SU-DHL-6 (cell line): ENCODE results near the gene SYCP2L.

Experiments used
- H2AFZ ChIP-seq: fragments of 200-600 bp; sonication (generic); 2 replicates; pipeline ENCODE4 v1.6.1; 2014; ENCODE audit warnings: low read depth, mild to moderate bottlenecking, moderate library complexity, mixed read lengths, antibody characterized with exemption, low read length; ENCODE audit not compliant: severe bottlenecking
- H3F3A ChIP-seq: fragments of 200-600 bp; shearing (Covaris generic); 2 replicates; pipeline ENCODE4 v1.6.0; 2016; ENCODE audit warnings: antibody characterized with exemption, mild to moderate bottlenecking; ENCODE audit not compliant: insufficient read depth
- H3K27ac ChIP-seq: fragments of 200-600 bp; sonication (generic); 2 replicates; pipeline ENCODE4 v1.5.1; 2016; ENCODE audit warnings: low read depth, mild to moderate bottlenecking, low read length, moderate library complexity, mixed read lengths
- H3K27me3 ChIP-seq: fragments of 200-600 bp; sonication (generic), shearing (Covaris generic); 2 replicates; pipeline ENCODE4 v1.6.0; 2014; ENCODE audit warnings: mild to moderate bottlenecking, low read length
- H3K36me3 ChIP-seq: fragments of 200-600 bp; sonication (generic); 2 replicates; pipeline ENCODE4 v1.6.1; 2014; ENCODE audit warnings: mild to moderate bottlenecking, low read length, mixed read lengths
- H3K4me2 ChIP-seq: fragments of 300-600, 200-600 bp; shearing (Covaris generic), sonication (generic); 2 replicates; pipeline ENCODE4 v1.6.0; 2014; ENCODE audit warnings: low read length, low read depth, mild to moderate bottlenecking; ENCODE audit not compliant: poor library complexity, severe bottlenecking
- H3K4me3 ChIP-seq: fragments of 200-600 bp; sonication (generic); 2 replicates; pipeline ENCODE4 v1.5.1; 2014; ENCODE audit warnings: antibody characterized with exemption, low read length, mild to moderate bottlenecking, mixed read lengths; ENCODE audit not compliant: insufficient read depth, poor library complexity, severe bottlenecking
- H3K79me2 ChIP-seq: fragments of 200-600 bp; sonication (generic); 2 replicates; pipeline ENCODE4 v1.6.1; 2014; ENCODE audit warnings: mild to moderate bottlenecking, low read length, moderate library complexity; ENCODE audit not compliant: insufficient read depth
- H3K9ac ChIP-seq: fragments of 200-600 bp; sonication (generic); 2 replicates; pipeline ENCODE4 v1.7.0; 2014; ENCODE audit warnings: mild to moderate bottlenecking, low read length
- H3K9me2 ChIP-seq: fragments of 200-600 bp; sonication (generic); replicated peaks from 2 replicates; pipeline ENCODE4 v1.6.1; 2014; ENCODE audit warnings: low read length; ENCODE audit not compliant: insufficient read depth
- H3K9me3 ChIP-seq: fragments of 200-600 bp; sonication (generic); 2 replicates; pipeline ENCODE4 v1.6.1; 2014; ENCODE audit warnings: low read length, mixed read lengths; ENCODE audit not compliant: insufficient read depth
- H4K20me1 ChIP-seq: fragments of 200-600 bp; sonication (generic); 2 replicates; pipeline ENCODE4 v1.6.1; 2014; ENCODE audit warnings: low read depth, mild to moderate bottlenecking, antibody characterized with exemption, low read length, moderate library complexity, mixed read lengths
- EZH2phosphoT487 ChIP-seq: fragments of 200-600 bp; sonication (generic), shearing (Covaris generic); conservative IDR thresholded peaks from 2 replicates; pipeline ENCODE4 v1.6.1; 2018; ENCODE audit warnings: mild to moderate bottlenecking, antibody characterized with exemption, low read length, moderate library complexity, mixed read lengths
- TF ChIP-seq, protein P1 (sequence below): fragments of 200-600 bp; sonication (generic); IDR thresholded peaks from one replicate; pipeline ENCODE4 v1.5.1; 2017; ENCODE audit warnings: antibody characterized with exemption, mild to moderate bottlenecking, low read length, moderate library complexity; ENCODE audit not compliant: insufficient read depth, poor library complexity, severe bottlenecking

Gene SYCP2L

DNA sequence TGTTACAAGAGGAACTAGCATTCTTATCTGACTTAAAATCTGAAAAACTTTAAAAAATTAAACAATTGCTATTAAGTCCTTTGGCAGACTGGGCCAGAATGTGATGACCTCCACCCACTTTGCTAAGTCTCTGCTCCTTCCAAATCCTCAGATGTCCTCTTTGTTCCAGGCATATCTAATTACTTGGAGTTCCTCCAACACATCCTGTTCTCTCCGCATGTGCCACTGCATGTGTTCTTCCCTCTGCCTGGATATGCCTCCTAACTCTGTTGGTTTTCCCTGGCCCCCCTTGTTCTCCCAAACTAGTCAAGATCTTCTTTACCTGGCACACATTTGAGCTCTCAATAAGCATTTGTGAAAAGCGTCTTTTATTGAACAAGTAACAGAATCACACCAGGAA, 134.2 kb downstream of the SYCP2L start:
- Histone ChIP-seq H3K9ac (no peak overlapping the region), H3K4me2 (no peak overlapping the region), H3K27me3 (no peaks in the 10 kb centered on the region), H3K79me2 (no peaks in the 10 kb centered on the region), H3K4me3 (no peak overlapping the region), H3K9me2 (no peaks in the 10 kb centered on the region), H3K27ac (no peak overlapping the region), H2AFZ (no peak overlapping the region), H4K20me1 (no peaks in the 10 kb centered on the region; the same call in 1 of the 2 replicates), H3K36me3 (no peaks in the 10 kb centered on the region), H3F3A (no peaks in the 10 kb centered on the region), H3K9me3 (no peaks in the 10 kb centered on the region)
- no peak for TF ChIP-seq EZH2phosphoT487
- TF ChIP-seq, protein P1, sequence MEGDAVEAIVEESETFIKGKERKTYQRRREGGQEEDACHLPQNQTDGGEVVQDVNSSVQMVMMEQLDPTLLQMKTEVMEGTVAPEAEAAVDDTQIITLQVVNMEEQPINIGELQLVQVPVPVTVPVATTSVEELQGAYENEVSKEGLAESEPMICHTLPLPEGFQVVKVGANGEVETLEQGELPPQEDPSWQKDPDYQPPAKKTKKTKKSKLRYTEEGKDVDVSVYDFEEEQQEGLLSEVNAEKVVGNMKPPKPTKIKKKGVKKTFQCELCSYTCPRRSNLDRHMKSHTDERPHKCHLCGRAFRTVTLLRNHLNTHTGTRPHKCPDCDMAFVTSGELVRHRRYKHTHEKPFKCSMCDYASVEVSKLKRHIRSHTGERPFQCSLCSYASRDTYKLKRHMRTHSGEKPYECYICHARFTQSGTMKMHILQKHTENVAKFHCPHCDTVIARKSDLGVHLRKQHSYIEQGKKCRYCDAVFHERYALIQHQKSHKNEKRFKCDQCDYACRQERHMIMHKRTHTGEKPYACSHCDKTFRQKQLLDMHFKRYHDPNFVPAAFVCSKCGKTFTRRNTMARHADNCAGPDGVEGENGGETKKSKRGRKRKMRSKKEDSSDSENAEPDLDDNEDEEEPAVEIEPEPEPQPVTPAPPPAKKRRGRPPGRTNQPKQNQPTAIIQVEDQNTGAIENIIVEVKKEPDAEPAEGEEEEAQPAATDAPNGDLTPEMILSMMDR, result no peak

DNA sequence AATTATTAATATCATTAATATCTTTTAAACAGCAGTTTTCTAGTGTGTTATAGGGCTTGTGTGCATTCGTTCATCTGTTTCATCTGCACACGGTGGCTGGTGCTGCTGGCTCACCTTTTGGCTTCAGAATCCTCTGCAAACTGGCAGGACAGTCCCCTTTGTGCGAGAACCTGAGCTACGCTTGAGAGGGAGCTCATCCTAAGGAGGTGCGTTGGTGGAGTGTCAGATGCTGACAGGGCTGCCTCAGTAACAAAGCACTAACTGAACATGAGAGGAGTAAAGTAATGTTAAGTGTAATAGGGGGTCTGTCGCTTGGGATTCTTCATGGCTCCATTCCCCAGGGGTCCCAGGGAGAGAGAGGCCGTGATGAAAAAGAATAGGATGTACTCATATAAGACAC, 134.9 kb downstream of the SYCP2L start:
- no peaks in the 10 kb centered on the region for H3K79me2 ChIP-seq
- H3K9me2 ChIP-seq, result no peaks in the 10 kb centered on the region
- H3K4me2 ChIP-seq, result no peak overlapping the region
- no peaks in the 10 kb centered on the region for H3K9me3 ChIP-seq
- no peaks in the 10 kb centered on the region for H3F3A ChIP-seq
- TF ChIP-seq, protein P1, result no peak
- TF ChIP-seq EZH2phosphoT487, result no peak
- no peaks in the 10 kb centered on the region for H3K27me3 ChIP-seq
- no peak overlapping the region for H3K9ac ChIP-seq
- no peaks in the 10 kb centered on the region; the same call in 1 of the 2 replicates for H4K20me1 ChIP-seq
- no peaks in the 10 kb centered on the region for H3K36me3 ChIP-seq
- H2AFZ ChIP-seq, result no peak overlapping the region
- H3K27ac ChIP-seq, result no peak overlapping the region
- no peak overlapping the region for H3K4me3 ChIP-seq

DNA sequence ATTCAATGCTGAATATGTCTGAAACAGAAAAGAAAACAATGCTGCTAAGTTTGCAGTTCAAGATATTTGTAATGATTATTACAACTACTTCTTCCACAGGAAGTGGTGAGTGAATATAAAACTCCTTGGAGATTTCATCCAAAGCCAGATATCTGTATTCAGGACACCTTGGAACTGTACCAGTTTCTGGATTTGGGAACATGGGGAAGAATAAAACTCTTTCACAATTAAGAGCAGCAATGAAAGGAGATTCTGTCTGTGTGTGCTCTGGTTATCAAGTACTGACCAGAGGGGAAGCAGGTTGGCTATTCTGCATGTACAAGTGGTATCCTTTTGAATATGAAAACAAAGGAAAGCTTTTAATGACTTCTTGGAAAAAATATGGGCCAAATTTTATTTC, 136.2 kb downstream of the SYCP2L start:
- no peak for TF ChIP-seq EZH2phosphoT487
- TF ChIP-seq, protein P1, result no peak
- Histone ChIP-seq H3K36me3 (no peaks in the 10 kb centered on the region), H3K4me2 (no peak overlapping the region), H2AFZ (no peak overlapping the region), H3K4me3 (no peak overlapping the region), H3K27ac (no peak overlapping the region), H3K9ac (no peak overlapping the region), H4K20me1 (no peaks in the 10 kb centered on the region; the same call in 1 of the 2 replicates), H3K9me3 (no peaks in the 10 kb centered on the region), H3K27me3 (no peaks in the 10 kb centered on the region), H3F3A (no peaks in the 10 kb centered on the region), H3K9me2 (no peaks in the 10 kb centered on the region), H3K79me2 (no peaks in the 10 kb centered on the region)
